Muscle of back (tissue), 11 donors: ENCODE measurements around the gene PACSIN1. TPM values are rescaled to one million over a fixed set of nuclear protein-coding genes. Genes with fewer than 3 reads are reported as not detected.
A peak's percentile ranks its signal among the peaks of the same experiment; 100 is the strongest.
"Not testable (repeated sequence)": the region's sequence is repeated elsewhere in the genome, so short reads cannot be mapped to it uniquely, and the experiment has no call there.

Experiments
- DNase-seq, 3 donors: peaks; one replicate each; pipeline versions ENCODE4 v3.0.0 to v3.0.0-alpha.2; 2013
- polyA plus RNA-seq, 10 donors: library from polyadenylated mRNA; unstranded; fragments of 120-200 nt; gene quantifications; one replicate each; pipeline ENCODE4 v1.2.1, GENCODE V29; 2013; ENCODE audit not compliant: insufficient read length in 10 of 10

Gene PACSIN1
- polyA plus RNA-seq, 10 donors: 0.31 to 1.5 (median 1.1) TPM

- DNase-seq: no peak
Observed at GRCh38 chr6:34457742-34458735, 7.8 kb upstream of the PACSIN1 start.

- peak in 1 of 3 donors; percentile 40 for DNase-seq
Observed at GRCh38 chr6:34459899-34460593, 5.8 kb upstream of the PACSIN1 start.

GRCh38 chr6:34460796-34461507 lies 4.9 kb upstream of the PACSIN1 start:
- no peak for DNase-seq

GRCh38 chr6:34462010-34462409 lies 3.9 kb upstream of the PACSIN1 start:
- no peak for DNase-seq

- no peak for DNase-seq
Observed at GRCh38 chr6:34462551-34462971, 3.3 kb upstream of the PACSIN1 start.

- no peak for DNase-seq
Observed at GRCh38 chr6:34463299-34463698, 2.6 kb upstream of the PACSIN1 start.

GRCh38 chr6:34463849-34464248 lies 2.0 kb upstream of the PACSIN1 start:
- DNase-seq: no peak

- no peak for DNase-seq
Observed at GRCh38 chr6:34466242-34467185, 638 bp downstream of the PACSIN1 start.

- DNase-seq: no peak
Observed at GRCh38 chr6:34468378-34468892, 2.6 kb downstream of the PACSIN1 start.

- DNase-seq: no peak
Observed at GRCh38 chr6:34469499-34469898, 3.6 kb downstream of the PACSIN1 start.

GRCh38 chr6:34472425-34472824 lies 6.5 kb downstream of the PACSIN1 start:
- no peak for DNase-seq

- no peak for DNase-seq
Observed at GRCh38 chr6:34473967-34474366, 8.1 kb downstream of the PACSIN1 start.

- DNase-seq: no peak
Observed at GRCh38 chr6:34474754-34475153, 8.9 kb downstream of the PACSIN1 start.

GRCh38 chr6:34475238-34475682 lies 9.4 kb downstream of the PACSIN1 start:
- DNase-seq: no peak

- no peak for DNase-seq
Observed at GRCh38 chr6:34475767-34476328, 10.0 kb downstream of the PACSIN1 start.

GRCh38 chr6:34476447-34476846 lies 10.6 kb downstream of the PACSIN1 start:
- DNase-seq: peak; percentile 46 to 62 (median 49)

- DNase-seq: peak in 1 of 3 donors; percentile 27
Observed at GRCh38 chr6:34476921-34477320, 11.0 kb downstream of the PACSIN1 start.

- no peak for DNase-seq
Observed at GRCh38 chr6:34478796-34479195, 12.9 kb downstream of the PACSIN1 start.

- DNase-seq: not testable (repeated sequence)
Observed at GRCh38 chr6:34483781-34484180, 17.9 kb downstream of the PACSIN1 start.

GRCh38 chr6:34484391-34484790 lies 18.5 kb downstream of the PACSIN1 start:
- no peak for DNase-seq
